Stomach (tissue), 4 donors: ENCODE data around the gene GREB1L.

Source experiments
- POLR2AphosphoS5 ChIP-seq, 3 donors: sonication (generic); formaldehyde crosslinking; IDR thresholded peaks; one replicate each; pipeline ENCODE4 v1.6.1; 2016; ENCODE audit warnings: antibody characterized with exemption in 3 of 3
- TF ChIP-seq, protein P1 (sequence below), 7 experiments: fragments of 450-650 bp in 4 of 7; fragments of 200-600 bp in 3 of 7; sonication (generic) in 3 of 7; IDR thresholded peaks; one replicate each; pipeline ENCODE4 v1.5.1; 2016 to 2019; ENCODE audit warnings: antibody characterized with exemption in 7 of 7, control low read depth in 2 of 7, mild to moderate bottlenecking in 1 of 7

GRCh38 chr18:21406116-21406515 lies 164.1 kb downstream of the GREB1L start:
- TF ChIP-seq, protein P1, sequence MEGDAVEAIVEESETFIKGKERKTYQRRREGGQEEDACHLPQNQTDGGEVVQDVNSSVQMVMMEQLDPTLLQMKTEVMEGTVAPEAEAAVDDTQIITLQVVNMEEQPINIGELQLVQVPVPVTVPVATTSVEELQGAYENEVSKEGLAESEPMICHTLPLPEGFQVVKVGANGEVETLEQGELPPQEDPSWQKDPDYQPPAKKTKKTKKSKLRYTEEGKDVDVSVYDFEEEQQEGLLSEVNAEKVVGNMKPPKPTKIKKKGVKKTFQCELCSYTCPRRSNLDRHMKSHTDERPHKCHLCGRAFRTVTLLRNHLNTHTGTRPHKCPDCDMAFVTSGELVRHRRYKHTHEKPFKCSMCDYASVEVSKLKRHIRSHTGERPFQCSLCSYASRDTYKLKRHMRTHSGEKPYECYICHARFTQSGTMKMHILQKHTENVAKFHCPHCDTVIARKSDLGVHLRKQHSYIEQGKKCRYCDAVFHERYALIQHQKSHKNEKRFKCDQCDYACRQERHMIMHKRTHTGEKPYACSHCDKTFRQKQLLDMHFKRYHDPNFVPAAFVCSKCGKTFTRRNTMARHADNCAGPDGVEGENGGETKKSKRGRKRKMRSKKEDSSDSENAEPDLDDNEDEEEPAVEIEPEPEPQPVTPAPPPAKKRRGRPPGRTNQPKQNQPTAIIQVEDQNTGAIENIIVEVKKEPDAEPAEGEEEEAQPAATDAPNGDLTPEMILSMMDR (IDR thresholded peaks at IDR 0.05) = no peak
- no peak for TF ChIP-seq POLR2AphosphoS5 (IDR thresholded peaks at IDR 0.05)
